ENCODE measurements around the gene ZNF516.

DNA sequence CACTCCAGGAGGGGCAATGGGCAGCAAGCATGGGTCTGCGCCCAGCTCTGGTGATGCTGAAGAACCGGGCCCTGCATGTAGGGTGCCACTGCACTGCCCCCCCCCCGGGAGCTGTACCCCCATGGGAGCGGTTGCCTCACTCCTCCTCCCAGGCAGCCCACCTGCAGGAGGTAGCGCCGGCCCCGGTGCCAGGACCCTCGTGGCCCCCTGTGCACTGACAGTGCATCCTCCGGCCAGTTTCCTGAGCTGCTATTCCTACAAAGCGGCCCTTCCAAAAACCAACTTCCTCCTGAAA, 109.4 kb downstream of the ZNF516 start:
- TF ChIP-seq CREB1 (IDR thresholded peaks at IDR 0.05; ENCODE audit: low read depth) (no peak), ZBTB7A (IDR thresholded peaks at IDR 0.05; ENCODE audit: low read depth) (no peak), EP300 (IDR thresholded peaks at IDR 0.05; ENCODE audit: borderline replicate concordance) (no peak), TEAD4 (IDR thresholded peaks at IDR 0.05) (no peak), FOXM1 (IDR thresholded peaks at IDR 0.05; ENCODE audit: borderline replicate concordance, low read depth) (no peak), TCF12 (IDR thresholded peaks at IDR 0.05; ENCODE audit: low read depth) (no peak), RAD21 (IDR thresholded peaks at IDR 0.05; ENCODE audit: low read depth) (no peak)
- TF ChIP-seq, protein P1, sequence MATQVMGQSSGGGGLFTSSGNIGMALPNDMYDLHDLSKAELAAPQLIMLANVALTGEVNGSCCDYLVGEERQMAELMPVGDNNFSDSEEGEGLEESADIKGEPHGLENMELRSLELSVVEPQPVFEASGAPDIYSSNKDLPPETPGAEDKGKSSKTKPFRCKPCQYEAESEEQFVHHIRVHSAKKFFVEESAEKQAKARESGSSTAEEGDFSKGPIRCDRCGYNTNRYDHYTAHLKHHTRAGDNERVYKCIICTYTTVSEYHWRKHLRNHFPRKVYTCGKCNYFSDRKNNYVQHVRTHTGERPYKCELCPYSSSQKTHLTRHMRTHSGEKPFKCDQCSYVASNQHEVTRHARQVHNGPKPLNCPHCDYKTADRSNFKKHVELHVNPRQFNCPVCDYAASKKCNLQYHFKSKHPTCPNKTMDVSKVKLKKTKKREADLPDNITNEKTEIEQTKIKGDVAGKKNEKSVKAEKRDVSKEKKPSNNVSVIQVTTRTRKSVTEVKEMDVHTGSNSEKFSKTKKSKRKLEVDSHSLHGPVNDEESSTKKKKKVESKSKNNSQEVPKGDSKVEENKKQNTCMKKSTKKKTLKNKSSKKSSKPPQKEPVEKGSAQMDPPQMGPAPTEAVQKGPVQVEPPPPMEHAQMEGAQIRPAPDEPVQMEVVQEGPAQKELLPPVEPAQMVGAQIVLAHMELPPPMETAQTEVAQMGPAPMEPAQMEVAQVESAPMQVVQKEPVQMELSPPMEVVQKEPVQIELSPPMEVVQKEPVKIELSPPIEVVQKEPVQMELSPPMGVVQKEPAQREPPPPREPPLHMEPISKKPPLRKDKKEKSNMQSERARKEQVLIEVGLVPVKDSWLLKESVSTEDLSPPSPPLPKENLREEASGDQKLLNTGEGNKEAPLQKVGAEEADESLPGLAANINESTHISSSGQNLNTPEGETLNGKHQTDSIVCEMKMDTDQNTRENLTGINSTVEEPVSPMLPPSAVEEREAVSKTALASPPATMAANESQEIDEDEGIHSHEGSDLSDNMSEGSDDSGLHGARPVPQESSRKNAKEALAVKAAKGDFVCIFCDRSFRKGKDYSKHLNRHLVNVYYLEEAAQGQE (IDR thresholded peaks at IDR 0.05; ENCODE audit: low read depth): no peak
- TF ChIP-seq, protein P2, sequence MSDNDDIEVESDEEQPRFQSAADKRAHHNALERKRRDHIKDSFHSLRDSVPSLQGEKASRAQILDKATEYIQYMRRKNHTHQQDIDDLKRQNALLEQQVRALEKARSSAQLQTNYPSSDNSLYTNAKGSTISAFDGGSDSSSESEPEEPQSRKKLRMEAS (IDR thresholded peaks at IDR 0.05): no peak
